Stimulated activated CD8-positive, alpha-beta memory T cell treated with anti-CD3 and anti-CD28 coated beads, Interleukin-7, amount 100 ng/mL, for 24 hours (primary cell): ENCODE measurements around the gene PPM1K.
A peak's percentile ranks its signal among the peaks of the same experiment; 100 is the strongest.

Experiments
- DNase-seq: peaks from one replicate; pipeline ENCODE4 v3.0.0-alpha.2; 2020; ENCODE audit warnings: low read depth

The PPM1K gene

GRCh38 chr4:88216395-88216794 is 68.0 kb downstream of the PPM1K start:
- no peak for DNase-seq

DNA sequence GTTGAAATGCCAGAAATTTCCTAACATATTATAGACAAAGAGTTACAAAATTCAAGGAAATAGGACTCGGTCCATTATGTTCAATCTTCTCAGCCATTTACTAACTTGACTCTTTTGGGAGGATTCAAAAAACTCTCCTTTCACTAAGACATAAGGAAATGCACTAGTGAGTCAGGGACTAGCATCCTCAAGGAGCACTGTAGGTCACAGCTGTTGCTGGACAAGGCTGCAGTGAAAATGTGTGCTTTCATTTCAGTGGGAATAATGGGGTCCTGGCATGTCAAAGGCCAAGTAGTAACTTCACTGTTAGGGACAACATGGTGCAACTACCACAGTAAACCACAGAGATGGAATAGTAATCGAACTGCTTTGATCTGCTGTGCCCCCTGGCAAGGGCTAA is 69.0 kb downstream of the PPM1K start:
- DNase-seq, result no peak

DNA sequence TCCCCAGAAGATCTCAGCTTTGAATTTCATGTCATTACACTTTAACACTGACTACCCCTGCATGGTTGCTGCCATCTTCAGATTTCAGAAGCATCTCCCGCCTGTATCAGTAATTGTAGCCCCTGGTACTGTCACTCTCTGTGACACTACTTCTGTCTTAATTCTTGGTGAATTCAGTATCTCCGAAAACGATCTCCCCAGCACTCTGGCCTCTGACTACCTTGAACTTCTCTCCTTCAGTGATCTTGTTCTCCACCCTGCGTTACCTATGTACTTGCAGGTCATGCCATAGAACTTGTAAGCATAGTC is 72.2 kb downstream of the PPM1K start:
- no peak for DNase-seq

DNA sequence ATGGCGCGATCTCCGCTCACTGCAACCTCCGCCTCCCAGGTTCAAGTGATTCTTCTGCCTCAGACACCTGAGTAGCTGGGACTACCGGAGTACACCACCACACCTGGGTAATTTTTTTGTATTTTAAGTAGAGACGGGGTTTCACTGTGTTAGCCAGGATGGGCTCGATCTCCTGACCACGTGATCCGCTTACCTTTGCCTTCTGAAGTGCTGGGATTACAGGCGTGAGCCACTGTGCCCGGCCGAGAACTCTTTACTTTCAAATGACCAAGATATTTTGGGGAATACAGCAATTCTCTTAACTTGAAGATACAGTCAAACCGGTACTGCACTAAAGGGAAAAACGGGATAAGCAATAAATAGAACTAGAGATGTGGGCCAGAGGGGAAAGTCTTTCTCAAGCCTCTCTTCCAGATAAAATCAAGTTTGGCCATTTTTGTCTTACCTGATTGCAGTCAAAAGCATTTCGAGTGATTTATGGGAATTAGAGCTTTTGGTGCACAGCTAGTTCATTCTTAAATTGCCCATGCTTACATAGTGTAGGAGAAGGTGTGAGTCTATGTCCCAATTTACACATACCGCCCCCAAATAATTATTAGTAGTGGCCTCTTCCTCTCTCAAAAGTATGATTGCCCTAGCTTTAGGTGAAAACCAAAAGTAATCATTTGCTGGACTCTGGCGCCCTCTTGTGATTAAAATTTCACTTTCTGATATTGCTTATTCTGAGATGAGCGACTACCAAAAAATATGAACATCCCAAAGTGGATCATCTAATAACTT is 72.7 kb downstream of the PPM1K start:
- peak; percentile 4 for DNase-seq

DNA sequence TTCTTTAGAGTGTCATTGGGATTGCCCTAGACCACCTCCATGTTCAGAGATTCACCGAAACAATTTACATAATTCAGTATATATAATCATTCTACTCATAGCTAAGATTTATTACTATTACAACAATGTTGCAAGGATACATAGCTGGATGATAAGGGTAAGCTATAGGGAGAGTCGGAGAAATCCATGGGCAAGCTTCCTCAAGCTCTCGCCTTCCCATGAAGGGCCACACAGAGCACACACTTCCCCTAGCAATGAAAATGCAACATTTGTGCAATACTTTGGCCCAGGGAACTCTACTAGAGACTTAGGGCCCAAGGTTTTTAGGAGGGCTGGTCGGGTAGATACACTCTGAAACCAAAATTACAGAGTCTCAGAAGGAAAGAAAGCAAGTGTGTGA is 76.2 kb downstream of the PPM1K start:
- DNase-seq, result no peak
